NB4 (cell line): ENCODE data around the gene PAPPA2.

Source experiments
- DNase-seq: peaks from one replicate; pipeline ENCODE4 v3.0.0; 2010; ENCODE audit warnings: low read depth
- H3K4me3 ChIP-seq: one replicate; pipeline ENCODE4 v1.5.1; 2011; ENCODE audit warnings: mild to moderate bottlenecking, low read depth, low read length, moderate library complexity
- MYC ChIP-seq: IDR thresholded peaks from 2 replicates; pipeline ENCODE4 v1.6.1; 2011; ENCODE audit warnings: low read depth, low read length
- POLR2A ChIP-seq: IDR thresholded peaks from 2 replicates; pipeline ENCODE4 v1.6.1; 2011; ENCODE audit warnings: mild to moderate bottlenecking; ENCODE audit not compliant: insufficient read length; ENCODE audit errors: extremely low read depth
- TF ChIP-seq, protein P1 (sequence below): IDR thresholded peaks from one replicate; pipeline ENCODE4 v1.5.1; 2012; ENCODE audit warnings: low read depth, low read length
- TF ChIP-seq, protein P2 (sequence below): IDR thresholded peaks from 2 replicates; pipeline ENCODE4 v1.6.1; 2011; ENCODE audit warnings: low read depth, low read length

The PAPPA2 gene

DNA sequence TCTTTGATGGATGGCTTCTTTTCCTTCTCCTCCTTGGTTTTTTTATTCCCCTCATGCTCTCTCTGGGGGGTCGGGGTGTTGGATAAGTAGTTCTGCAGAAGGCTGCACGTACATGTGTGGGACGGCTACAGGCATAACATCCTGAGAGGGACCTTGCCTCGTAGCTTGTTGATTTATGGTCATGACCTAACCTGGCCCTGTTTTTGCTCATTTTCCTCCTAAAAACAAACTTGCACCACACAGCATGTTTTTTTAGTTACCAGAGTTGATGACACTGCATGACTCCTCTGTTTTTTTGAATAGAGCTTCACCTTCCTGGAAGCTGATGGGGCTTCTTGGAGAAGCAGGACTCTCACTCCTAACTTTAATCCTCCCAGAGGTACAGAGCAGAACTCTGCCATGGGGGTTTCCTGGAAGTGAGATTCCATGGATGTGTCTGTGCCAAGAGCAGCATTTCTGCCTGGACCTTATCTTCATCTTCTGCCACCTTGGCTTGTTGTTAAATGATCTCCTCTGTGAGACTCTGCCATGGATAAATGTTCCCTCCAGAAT lies 114.7 kb downstream of the PAPPA2 start:
- H3K4me3 ChIP-seq: no peak overlapping the region
- DNase-seq: no peak
- TF ChIP-seq, protein P1, sequence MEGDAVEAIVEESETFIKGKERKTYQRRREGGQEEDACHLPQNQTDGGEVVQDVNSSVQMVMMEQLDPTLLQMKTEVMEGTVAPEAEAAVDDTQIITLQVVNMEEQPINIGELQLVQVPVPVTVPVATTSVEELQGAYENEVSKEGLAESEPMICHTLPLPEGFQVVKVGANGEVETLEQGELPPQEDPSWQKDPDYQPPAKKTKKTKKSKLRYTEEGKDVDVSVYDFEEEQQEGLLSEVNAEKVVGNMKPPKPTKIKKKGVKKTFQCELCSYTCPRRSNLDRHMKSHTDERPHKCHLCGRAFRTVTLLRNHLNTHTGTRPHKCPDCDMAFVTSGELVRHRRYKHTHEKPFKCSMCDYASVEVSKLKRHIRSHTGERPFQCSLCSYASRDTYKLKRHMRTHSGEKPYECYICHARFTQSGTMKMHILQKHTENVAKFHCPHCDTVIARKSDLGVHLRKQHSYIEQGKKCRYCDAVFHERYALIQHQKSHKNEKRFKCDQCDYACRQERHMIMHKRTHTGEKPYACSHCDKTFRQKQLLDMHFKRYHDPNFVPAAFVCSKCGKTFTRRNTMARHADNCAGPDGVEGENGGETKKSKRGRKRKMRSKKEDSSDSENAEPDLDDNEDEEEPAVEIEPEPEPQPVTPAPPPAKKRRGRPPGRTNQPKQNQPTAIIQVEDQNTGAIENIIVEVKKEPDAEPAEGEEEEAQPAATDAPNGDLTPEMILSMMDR: no peak
- TF ChIP-seq POLR2A (no peak), MYC (no peak)

DNA sequence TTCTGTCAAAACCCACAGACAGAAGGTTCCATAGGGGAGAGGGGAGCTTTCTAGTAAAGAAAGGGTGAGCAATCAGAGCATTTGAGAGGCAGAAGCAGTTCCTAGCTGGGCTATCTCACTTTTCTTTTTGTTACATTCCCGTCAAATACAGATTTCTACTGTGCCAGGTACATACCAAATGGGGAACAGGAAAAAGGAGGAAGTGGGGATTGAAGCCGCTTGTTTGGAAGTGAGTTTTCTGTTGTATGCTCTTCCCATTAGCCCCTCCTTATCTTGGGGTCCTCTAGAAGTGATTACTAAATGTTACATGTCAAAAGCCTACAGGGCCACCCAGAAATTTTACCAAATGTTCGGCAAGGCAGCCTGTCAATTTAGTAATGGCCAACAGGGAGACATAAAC lies 116.1 kb downstream of the PAPPA2 start:
- no peak overlapping the region for H3K4me3 ChIP-seq
- TF ChIP-seq MYC (no peak), POLR2A (no peak)
- TF ChIP-seq, protein P1: no peak
- TF ChIP-seq, protein P2, sequence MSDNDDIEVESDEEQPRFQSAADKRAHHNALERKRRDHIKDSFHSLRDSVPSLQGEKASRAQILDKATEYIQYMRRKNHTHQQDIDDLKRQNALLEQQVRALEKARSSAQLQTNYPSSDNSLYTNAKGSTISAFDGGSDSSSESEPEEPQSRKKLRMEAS: no peak
- no peak for DNase-seq

DNA sequence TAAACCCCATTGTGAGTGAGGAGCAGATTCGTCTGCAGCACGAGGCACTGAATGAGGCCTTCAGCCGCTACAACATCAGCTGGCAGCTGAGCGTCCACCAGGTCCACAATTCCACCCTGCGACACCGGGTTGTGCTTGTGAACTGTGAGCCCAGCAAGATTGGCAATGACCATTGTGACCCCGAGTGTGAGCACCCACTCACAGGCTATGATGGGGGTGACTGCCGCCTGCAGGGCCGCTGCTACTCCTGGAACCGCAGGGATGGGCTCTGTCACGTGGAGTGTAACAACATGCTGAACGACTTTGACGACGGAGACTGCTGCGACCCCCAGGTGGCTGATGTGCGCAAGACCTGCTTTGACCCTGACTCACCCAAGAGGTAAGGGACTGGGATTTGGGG lies 132.2 kb downstream of the PAPPA2 start:
- H3K4me3 ChIP-seq: no peak overlapping the region
- TF ChIP-seq, protein P2: no peak
- TF ChIP-seq MYC: no peak
- TF ChIP-seq, protein P1: no peak
- TF ChIP-seq POLR2A: no peak
- no peak for DNase-seq

DNA sequence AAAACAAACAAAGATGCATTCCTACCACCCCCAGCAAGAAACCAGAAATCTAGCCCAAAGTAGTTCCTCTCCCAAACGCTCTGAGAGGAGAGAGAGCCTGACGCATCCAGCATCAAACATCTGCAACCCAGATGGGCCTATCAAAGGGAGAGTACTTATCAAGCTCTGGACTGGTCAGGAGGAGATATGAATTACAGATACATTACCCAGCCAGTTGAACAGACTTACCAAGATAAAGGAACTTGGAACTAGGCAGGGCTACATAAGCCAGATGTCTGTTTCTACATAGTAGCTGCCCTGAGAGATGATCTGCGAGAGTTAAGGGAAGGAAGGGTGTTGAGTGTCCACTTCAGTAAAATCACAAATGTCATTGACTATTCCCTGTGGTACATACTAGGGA lies 138.4 kb downstream of the PAPPA2 start:
- H3K4me3 ChIP-seq: no peak overlapping the region
- no peak for DNase-seq
- no peak for TF ChIP-seq MYC
- TF ChIP-seq POLR2A: no peak
- TF ChIP-seq, protein P1: no peak
- TF ChIP-seq, protein P2: no peak

DNA sequence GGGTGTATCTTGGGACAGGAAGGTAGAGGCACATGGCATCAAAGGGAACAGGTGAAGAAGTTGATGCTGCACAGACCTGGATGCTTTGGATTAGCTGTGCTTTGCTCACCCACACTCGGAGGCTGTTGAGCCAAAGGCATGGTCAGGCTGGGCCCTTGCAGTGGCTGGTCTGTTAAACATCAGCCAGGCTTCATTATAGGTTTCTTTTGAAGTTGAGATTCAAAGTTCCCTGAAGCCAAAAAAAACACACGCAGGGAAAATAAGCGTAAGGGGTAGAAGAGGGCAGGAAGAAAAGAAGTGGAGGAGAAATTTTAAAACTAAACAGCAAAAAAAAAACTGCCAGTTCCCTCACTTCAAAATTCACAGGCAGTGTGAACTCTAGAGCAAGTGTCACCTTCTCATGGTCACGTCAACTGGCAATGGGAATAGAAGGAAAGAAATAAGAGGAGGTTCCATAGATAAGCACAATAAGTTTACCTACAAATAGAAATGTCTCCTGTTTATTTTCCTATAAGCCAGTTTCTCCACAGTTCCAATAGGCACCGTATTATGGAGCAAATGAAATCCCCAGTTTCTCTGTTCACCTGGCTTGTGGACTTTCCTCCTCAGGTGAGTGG lies 139.5 kb downstream of the PAPPA2 start:
- TF ChIP-seq POLR2A: no peak
- TF ChIP-seq, protein P2: no peak
- TF ChIP-seq, protein P1: no peak
- no peak for TF ChIP-seq MYC
- DNase-seq: no peak
- no peak overlapping the region for H3K4me3 ChIP-seq

DNA sequence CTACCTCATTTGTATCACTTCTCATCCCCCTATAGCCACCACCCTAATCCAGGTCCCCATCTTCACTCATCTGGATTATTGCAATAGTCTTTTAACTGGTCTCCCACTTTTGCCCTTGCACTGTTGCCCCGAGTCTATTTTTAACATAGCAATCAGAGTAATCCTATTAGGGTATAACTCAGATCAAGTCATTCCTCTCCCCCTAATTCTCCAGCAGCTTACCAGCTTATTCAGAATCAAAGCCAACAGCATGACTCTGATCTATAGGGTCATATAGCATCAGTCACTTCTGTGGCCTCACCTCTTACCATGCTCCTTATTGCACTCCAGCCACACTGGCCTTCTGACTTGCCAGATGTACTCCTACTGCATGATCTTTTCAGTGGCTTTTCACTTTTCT lies 140.7 kb downstream of the PAPPA2 start:
- no peak for TF ChIP-seq MYC
- TF ChIP-seq POLR2A: no peak
- TF ChIP-seq, protein P1: no peak
- TF ChIP-seq, protein P2: no peak
- H3K4me3 ChIP-seq: no peak overlapping the region
- no peak for DNase-seq
